Measurements from ENCODE around the gene RNF2.

DNA sequence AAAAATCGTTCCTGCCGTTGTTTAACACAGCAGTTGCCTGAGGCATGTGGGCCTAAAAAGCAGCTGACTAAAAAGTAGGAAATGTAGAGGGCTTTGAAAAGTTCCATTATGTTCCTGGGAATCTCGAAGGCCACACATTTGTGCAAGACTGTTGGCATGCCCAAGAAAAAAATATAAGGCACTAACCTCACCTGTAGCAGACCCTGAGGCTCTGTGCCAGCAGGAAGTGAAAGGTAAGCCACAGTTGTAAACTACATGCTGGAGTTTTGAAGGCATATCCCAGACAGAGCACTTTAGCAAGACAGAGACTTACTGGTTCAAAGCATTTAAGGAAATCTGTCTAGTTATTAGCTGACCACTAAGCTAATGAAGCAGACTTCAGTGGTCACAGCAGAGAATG, 58.7 kb downstream of the RNF2 start:
- no peak for TF ChIP-seq POLR2A (IDR thresholded peaks at IDR 0.05)
- TF ChIP-seq, protein P1, sequence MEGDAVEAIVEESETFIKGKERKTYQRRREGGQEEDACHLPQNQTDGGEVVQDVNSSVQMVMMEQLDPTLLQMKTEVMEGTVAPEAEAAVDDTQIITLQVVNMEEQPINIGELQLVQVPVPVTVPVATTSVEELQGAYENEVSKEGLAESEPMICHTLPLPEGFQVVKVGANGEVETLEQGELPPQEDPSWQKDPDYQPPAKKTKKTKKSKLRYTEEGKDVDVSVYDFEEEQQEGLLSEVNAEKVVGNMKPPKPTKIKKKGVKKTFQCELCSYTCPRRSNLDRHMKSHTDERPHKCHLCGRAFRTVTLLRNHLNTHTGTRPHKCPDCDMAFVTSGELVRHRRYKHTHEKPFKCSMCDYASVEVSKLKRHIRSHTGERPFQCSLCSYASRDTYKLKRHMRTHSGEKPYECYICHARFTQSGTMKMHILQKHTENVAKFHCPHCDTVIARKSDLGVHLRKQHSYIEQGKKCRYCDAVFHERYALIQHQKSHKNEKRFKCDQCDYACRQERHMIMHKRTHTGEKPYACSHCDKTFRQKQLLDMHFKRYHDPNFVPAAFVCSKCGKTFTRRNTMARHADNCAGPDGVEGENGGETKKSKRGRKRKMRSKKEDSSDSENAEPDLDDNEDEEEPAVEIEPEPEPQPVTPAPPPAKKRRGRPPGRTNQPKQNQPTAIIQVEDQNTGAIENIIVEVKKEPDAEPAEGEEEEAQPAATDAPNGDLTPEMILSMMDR (IDR thresholded peaks at IDR 0.05 in 8 of 11, conservative IDR thresholded peaks at IDR 0.05 in 3 of 11): no peak
